ENCODE measurements around the gene RASSF8.

Gene RASSF8

GRCh38 chr12:25962932-25963525, 4.5 kb downstream of the RASSF8 start:
- no peak for DNase-seq

- no peak for DNase-seq
Measured at GRCh38 chr12:25965682-25966081, 7.2 kb downstream of the RASSF8 start.

- no peak for DNase-seq
Measured at GRCh38 chr12:25970082-25970481, 11.6 kb downstream of the RASSF8 start.

DNA sequence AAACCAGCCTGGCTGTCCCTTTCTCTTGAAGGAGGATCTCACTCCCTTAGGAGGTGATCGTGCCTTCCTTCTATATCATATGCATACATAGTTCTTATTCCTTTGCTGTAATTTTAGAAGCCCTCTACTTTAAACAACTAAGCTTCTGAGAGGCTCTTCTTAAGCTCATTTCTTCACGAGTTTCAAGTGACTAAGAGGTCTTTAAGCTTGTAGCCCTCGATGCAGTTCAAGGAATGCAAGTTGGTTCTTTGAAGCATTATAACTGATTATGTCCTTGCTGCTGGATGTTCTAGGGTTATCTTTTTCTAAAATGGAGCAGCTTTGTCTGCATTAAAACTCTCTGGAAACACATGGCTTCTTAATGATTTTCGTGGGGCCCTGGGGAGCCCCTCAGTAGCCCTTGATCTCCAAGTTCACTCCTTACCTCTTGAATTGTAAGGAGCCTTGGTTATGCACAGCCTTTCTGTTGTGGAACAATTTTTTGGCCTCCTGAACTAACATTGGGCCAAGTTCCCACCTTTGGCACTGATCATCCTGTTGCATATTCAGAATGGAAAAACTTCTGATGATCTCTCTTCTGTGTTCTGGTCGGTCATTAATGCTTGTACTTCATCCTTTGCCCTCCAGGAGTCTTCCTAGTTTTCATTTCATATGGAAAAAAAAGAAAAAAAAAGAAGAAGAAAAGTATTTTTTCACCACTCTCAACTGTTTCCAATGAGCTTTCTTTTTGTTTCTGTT, 12.6 kb downstream of the RASSF8 start:
- DNase-seq, result no peak

GRCh38 chr12:25971654-25972041, 13.2 kb downstream of the RASSF8 start:
- DNase-seq, result no peak

- no peak for DNase-seq
Measured at GRCh38 chr12:25972783-25973182, 14.3 kb downstream of the RASSF8 start.

- no peak for DNase-seq
Measured at GRCh38 chr12:25975179-25975578, 16.7 kb downstream of the RASSF8 start.

DNA sequence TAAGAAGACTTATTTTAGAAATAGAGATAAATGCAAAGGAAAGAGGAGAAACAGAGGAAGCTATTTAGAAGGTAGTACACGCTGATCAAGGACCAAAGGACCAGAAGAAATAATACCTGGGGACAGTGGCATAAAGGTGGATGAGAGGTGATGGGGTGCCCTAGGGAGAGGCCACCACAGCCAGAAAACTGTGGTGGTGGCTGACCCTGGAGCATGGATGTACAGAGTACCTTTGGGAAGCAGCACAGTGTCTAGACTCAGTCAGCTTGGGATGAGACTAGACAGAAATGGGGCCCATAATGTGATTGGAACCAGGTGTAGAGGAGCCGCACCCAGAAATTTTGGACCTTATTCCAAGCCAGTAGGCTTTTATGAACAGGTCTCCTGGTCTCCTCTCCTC, 17.2 kb downstream of the RASSF8 start:
- DNase-seq, result no peak

DNA sequence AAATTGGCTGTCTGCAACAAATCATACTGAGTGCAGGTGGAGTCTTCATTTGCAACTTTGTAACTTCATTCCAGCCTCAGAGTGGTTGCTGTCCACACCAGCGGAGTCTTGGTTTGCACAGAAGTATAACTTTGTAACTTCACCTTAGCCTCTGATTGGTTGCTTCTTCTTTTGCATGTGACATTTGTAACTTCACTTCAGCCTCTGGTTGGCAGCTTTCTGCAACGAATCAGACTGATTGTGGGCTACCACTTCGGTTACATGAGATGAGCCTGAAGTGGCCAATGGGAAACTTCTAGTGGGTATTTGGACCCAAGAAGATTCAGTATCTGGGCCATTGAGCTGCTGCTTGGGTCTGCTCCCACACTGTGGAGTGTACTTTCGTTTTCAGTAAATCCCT, 17.8 kb downstream of the RASSF8 start:
- no peak for DNase-seq

DNA sequence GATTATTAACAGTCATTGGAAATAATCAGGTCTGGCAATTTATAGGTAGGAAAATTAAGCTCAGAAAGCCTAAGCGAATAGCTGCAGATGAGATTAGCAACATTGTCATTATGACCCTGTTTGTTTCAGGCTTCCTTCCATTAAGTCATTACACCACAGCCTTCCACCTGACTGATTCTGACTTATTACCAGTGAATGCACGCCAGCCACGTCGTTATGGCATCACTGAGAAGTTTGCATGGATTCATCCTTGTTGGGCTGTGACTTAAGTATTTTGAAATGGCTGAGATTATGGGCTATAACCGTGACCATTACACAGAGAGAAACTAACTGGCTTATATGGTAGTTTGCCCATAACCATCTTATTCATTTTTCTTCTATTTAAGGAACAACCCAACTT, 18.6 kb downstream of the RASSF8 start:
- DNase-seq, result no peak

DNA sequence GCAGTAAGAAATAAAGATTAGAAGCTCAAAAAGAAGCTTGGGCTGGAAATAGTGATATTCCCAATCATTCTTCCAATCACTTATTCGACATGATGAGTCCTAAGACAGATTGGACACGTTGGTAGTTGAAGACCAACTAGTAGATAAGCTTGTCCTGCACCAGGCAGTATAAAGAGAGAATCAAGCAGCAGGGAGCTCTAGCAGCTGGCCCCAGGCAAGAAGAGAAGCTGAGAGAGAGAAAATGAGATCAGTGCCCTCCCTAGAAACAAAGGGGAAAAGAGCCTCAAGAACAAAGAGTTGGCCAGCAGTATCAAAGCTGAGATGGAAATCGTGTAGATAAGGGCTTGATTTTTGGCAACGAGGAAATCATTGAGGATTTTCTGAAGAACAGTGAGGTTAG, 20.6 kb downstream of the RASSF8 start:
- DNase-seq, result no peak

DNA sequence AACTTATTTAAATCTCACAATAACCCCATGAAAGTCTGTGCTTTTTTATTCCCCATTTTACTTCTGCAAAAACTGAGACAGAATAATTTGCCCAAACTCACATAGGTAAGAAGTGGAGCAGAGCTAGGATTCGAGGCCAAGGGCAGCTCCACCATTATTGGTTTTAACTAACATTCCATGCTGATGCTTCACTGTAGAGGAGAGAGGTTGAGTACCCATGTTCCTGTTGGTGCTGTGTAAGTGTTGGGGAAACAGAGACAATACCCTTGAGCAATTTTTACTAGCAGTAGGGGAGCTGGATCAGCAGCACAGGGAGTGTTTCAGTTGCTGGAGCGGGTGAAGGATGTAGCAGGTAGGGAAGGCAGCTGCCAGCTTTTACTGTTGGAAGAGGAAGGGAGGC, 21.1 kb downstream of the RASSF8 start:
- DNase-seq, result no peak

DNA sequence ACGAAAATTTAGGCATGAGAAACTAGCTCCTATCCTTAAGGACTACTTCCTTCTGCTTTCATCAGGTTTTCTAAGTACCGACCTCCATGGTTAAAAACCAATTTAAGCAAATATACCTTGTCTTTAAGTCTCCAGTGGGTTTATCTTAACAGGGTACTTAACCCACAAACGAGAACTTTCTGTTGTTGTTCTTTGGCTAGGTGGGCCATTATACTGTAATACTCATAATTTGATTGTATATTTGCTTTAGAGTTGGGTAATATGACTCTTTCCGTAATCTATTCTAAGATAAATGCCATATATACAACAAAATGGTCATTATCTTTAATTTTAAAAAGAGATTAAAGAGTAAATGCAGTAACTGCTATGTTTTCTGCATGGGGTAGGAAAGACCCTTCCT, 21.6 kb downstream of the RASSF8 start:
- DNase-seq, result no peak

- no peak for DNase-seq
Measured at GRCh38 chr12:25981597-25981996, 23.1 kb downstream of the RASSF8 start.

DNA sequence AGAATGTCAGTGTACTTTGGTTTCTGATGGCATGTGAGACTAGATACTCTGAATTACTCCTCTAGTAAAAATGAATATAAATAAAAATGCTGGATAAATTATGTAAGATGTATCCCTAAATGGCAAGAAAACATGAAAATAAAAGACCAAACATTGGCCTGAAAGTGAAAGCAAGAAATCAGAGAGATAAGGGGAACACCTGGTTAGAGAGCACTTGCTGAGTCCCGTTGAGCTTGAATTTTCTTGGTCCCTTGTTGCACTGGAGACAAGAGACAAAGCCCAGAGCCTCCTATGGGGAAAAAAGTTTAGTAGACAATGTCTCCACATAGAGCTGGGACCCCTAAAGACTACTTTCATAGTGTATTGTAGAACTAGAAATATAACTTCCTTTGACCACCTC, 23.9 kb downstream of the RASSF8 start:
- no peak for DNase-seq

DNA sequence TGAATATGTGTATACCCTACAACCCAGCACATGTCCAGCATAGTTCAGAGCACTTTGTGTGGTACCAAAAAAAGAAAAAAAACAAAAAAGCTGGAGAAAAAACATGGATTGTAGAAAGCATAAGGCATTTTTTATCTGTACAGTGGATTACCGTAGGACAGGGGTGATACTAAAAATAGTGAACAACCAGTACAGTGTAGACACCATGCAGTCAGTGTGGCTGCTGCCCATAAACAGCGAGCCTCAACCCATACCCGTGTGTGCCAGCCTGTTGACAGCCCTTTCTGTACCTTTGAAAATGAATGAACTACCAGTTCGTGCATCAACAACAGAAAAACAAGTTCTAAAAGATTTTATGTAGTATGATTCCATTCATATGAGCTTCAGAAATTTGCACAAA, 25.1 kb downstream of the RASSF8 start:
- DNase-seq, result no peak

DNA sequence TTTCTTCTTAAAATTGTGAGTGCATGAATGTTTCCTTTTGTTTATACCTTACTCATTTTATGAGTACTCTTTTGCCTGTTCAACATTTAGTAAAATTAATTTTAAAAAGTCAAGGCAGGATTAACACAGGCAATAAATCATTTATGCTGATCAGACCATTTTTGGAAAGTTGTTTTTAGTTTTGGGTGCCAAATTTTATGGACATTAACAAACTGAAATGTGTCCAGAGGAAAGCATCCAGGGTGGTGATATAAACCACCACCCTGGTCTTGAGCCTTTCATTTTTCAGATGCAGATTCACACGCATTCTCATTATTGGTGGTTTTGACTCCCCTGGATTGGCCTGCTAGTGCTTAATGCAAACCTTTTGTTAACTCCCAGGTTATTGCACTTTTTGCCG, 26.3 kb downstream of the RASSF8 start:
- DNase-seq, result no peak

- no peak for DNase-seq
Measured at GRCh38 chr12:25985316-25986175, 27.1 kb downstream of the RASSF8 start.

- no peak for DNase-seq
Measured at GRCh38 chr12:25986180-25986579, 27.7 kb downstream of the RASSF8 start.

DNA sequence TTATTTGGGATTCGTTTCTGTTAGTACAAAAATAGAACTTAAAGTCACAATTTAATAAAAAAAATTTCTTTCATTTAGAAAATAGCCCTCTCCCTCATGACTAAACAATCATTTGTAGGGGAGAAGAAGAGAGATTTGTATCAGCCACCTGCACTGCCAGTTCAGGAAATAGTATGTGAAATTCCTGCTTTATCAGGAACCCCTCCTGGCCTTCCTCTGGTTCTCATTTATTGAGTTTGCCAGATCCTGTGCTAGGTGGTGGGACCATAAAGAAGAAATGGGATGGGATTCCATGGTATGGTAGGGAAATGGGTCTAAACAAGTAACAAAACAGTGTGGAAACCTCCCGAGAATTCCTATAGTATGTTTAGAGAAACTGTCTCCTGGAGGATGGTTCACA, 30.0 kb downstream of the RASSF8 start:
- DNase-seq, result no peak

- DNase-seq, result no peak
Measured at GRCh38 chr12:25990495-25990894, 32.0 kb downstream of the RASSF8 start.

- DNase-seq, result no peak
Measured at GRCh38 chr12:25992026-25992782, 33.7 kb downstream of the RASSF8 start.

All from activated naive CD4-positive, alpha-beta T cell treated with Interleukin-2 at 50 U/mL for 16 hours (primary cell).